ENCODE results near the gene WIPF1. TPM values are rescaled to one million over a fixed set of nuclear protein-coding genes. Genes with fewer than 3 reads are reported as not detected.

WIPF1 gene
- polyA plus RNA-seq, 3 donors from 2014 or later = 93.7 to 252 (median 131) TPM

GRCh38 chr2:174527959-174528358 lies 69.6 kb downstream of the WIPF1 start:
- H3K27ac Mint-ChIP-seq = no peak overlapping the region

GRCh38 chr2:174527101-174527721 lies 70.4 kb downstream of the WIPF1 start:
- peaks cover 0 to 3% (median 0%) of the 10 kb centered on the region in 6 donors for H3K9me3 Mint-ChIP-seq
- DNase-seq = no peak
- no peak overlapping the region for H3K27ac Mint-ChIP-seq
- peaks cover 0 to 14% (median 9%) of the 10 kb centered on the region in 3 donors for H3K36me3 Mint-ChIP-seq
- peaks cover 4 to 5% of the 10 kb centered on the region in 2 donors for H3K4me1 Mint-ChIP-seq
- peaks cover 2 to 15% (median 6%) of the 10 kb centered on the region in 3 donors for H3K27me3 Mint-ChIP-seq (ENCODE audit: low read depth in 3 of 3)
- no peak overlapping the region for H3K4me3 Mint-ChIP-seq

More at GRCh38 chr2:174527959-174528358, 69.6 kb downstream of the WIPF1 start:
- H3K36me3 Mint-ChIP-seq = peaks cover 0 to 14% (median 9%) of the 10 kb centered on the region in 3 donors
- peaks cover 4 to 5% of the 10 kb centered on the region in 2 donors for H3K4me1 Mint-ChIP-seq
- H3K9me3 Mint-ChIP-seq = peaks cover 0 to 3% (median 0%) of the 10 kb centered on the region in 6 donors
- peaks cover 2 to 15% (median 6%) of the 10 kb centered on the region in 3 donors for H3K27me3 Mint-ChIP-seq (ENCODE audit: low read depth in 3 of 3)
- no peak for DNase-seq
- no peak overlapping the region for H3K4me3 Mint-ChIP-seq

- DNase-seq = no peak
- H3K27ac Mint-ChIP-seq = no peak overlapping the region
- H3K27me3 Mint-ChIP-seq (ENCODE audit: low read depth in 3 of 3) = peaks cover 0 to 12% (median 6%) of the 10 kb centered on the region in 3 donors
- H3K36me3 Mint-ChIP-seq = peaks cover 0 to 14% (median 9%) of the 10 kb centered on the region in 3 donors
- H3K9me3 Mint-ChIP-seq = peaks cover 0 to 3% (median 0%) of the 10 kb centered on the region in 6 donors
- no peak overlapping the region for H3K4me3 Mint-ChIP-seq
- peaks cover 4 to 5% of the 10 kb centered on the region in 2 donors for H3K4me1 Mint-ChIP-seq
Measured at GRCh38 chr2:174524527-174524926, 73.1 kb downstream of the WIPF1 start.

DNA sequence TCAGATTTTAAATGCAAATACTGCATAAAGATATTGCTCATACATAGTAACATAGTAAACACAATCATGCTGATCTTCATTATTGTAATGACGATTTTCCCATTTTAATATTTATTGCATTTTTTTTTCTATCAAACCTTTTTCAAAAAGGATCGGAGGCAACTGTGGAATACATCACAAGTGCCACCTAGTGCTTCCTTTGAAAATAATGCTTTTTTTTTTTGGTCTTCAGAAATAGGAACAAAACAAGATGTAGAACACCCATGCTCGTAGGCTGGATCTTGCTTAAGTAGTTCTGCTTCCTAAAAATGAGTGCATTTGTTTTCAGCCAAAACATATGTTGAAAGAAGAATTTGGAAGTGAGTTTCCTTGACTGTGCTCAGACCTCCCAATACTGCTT lies 75.1 kb downstream of the WIPF1 start:
- DNase-seq = peak in 1 of 3 donors; percentile 9
- H3K27ac Mint-ChIP-seq = no peak overlapping the region
- peaks cover 4 to 5% of the 10 kb centered on the region in 2 donors for H3K4me1 Mint-ChIP-seq
- H3K27me3 Mint-ChIP-seq (ENCODE audit: low read depth in 3 of 3) = peaks cover 0 to 10% (median 6%) of the 10 kb centered on the region in 3 donors
- peaks cover 0 to 12% (median under 1%) of the 10 kb centered on the region in 3 donors for H3K36me3 Mint-ChIP-seq
- no peak overlapping the region for H3K4me3 Mint-ChIP-seq
- peaks cover 0 to 1% (median 0%) of the 10 kb centered on the region in 6 donors for H3K9me3 Mint-ChIP-seq

DNA sequence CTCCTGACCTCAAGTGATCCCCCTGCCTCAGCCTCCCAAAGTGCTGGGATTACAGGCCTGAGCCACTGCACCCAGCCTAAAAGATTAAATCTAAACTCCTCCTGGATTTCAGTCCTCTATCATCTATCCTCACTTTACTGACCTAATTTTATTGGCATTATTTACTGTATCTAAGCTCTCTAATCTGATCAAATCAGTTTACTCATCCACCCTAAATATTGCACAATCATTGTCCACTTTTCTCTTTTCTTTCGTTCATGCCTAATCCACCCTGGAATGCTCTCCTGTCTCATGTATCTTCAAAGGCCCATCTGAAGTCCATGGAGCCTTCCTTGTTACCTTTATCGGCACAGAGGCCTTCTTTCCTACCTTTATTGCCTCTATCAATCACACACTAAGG lies 79.2 kb downstream of the WIPF1 start:
- peaks cover 2 to 3% (median 2%) of the 10 kb centered on the region in 3 donors for H3K27me3 Mint-ChIP-seq (ENCODE audit: low read depth in 3 of 3)
- no peak overlapping the region for H3K4me3 Mint-ChIP-seq

DNA sequence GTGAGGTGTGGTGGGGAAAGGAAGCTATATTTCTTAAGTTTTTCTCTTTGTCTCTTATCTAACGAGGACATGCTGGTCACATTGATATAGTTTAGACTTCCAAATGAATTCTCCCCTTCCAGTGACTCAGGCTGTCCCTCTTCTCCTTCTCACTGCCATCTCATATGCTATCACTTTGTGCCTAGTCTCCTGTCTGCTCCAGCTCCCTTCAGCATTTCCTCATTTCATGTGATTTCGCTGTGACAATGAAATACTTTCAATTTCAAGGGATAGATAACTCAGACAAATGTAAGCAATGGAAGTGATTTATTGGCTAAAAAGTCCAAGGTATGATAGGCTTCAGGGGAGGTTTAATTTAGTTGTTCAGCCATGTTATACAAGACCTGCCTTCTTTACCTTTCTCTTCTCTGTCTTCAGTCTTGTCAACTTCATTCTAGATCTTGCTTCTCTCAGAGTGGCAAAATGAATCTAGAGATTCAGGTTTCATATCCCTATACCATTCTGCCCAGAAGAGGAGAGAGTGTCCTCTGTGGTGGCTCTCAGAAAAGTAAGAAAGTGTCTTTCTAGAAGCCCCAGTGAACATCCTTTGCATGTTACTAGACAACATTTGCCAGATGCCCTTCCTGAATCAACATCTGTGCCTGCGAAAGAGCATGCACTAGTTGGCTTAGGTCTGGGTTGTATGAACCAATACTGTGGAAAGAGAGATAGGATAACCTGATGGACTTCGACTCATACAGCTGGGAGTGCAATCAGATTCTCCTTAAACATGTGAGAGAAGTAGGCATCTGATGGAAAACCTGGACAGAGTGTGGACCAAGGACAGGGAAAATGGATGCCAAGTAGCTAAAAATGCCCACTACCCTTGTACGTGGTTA lies 80.9 kb downstream of the WIPF1 start:
- H3K27me3 Mint-ChIP-seq (ENCODE audit: low read depth in 3 of 3) = peaks cover 2 to 3% (median 2%) of the 10 kb centered on the region in 3 donors
- no peak for DNase-seq
- no peak overlapping the region for H3K4me3 Mint-ChIP-seq

More for the DNA sequence above, 79.2 kb downstream of the WIPF1 start:
- no peak for DNase-seq
- H3K9me3 Mint-ChIP-seq = no peaks in the 10 kb centered on the region
- H3K36me3 Mint-ChIP-seq = no peaks in the 10 kb centered on the region
- no peak overlapping the region for H3K27ac Mint-ChIP-seq
- peaks cover 0 to 7% of the 10 kb centered on the region in 2 donors for H3K4me1 Mint-ChIP-seq

GRCh38 chr2:174512345-174512744 lies 85.3 kb downstream of the WIPF1 start:
- no peak for DNase-seq
- peaks cover 0 to 7% of the 10 kb centered on the region in 2 donors for H3K4me1 Mint-ChIP-seq
- no peak overlapping the region for H3K4me3 Mint-ChIP-seq
- H3K27ac Mint-ChIP-seq = no peak overlapping the region
- peaks cover 2 to 17% (median 6%) of the 10 kb centered on the region in 6 donors for H3K9me3 Mint-ChIP-seq
- peaks cover 5 to 16% (median 9%) of the 10 kb centered on the region in 3 donors for H3K36me3 Mint-ChIP-seq
- peaks cover 2 to 3% (median 3%) of the 10 kb centered on the region in 3 donors for H3K27me3 Mint-ChIP-seq (ENCODE audit: low read depth in 3 of 3)

More for the DNA sequence above, 80.9 kb downstream of the WIPF1 start:
- H3K36me3 Mint-ChIP-seq = peaks cover 0 to 6% (median 0%) of the 10 kb centered on the region in 3 donors
- H3K9me3 Mint-ChIP-seq = peaks cover 0 to 2% (median 0%) of the 10 kb centered on the region in 6 donors
- peak overlapping the region in 1 of 6 donors; percentile 8 for H3K27ac Mint-ChIP-seq
- peaks cover 0 to 7% of the 10 kb centered on the region in 2 donors for H3K4me1 Mint-ChIP-seq

GRCh38 chr2:174511580-174512260 lies 85.9 kb downstream of the WIPF1 start:
- Mint-ChIP-seq H3K36me3 (peaks cover 5 to 16% (median 9%) of the 10 kb centered on the region in 3 donors), H3K27me3 (ENCODE audit: low read depth in 3 of 3) (peaks cover 2 to 3% (median 3%) of the 10 kb centered on the region in 3 donors), H3K9me3 (peaks cover 2 to 17% (median 6%) of the 10 kb centered on the region in 6 donors), H3K27ac (no peak overlapping the region), H3K4me3 (no peak overlapping the region), H3K4me1 (peaks cover 0 to 4% of the 10 kb centered on the region in 2 donors)
- DNase-seq = no peak

DNA sequence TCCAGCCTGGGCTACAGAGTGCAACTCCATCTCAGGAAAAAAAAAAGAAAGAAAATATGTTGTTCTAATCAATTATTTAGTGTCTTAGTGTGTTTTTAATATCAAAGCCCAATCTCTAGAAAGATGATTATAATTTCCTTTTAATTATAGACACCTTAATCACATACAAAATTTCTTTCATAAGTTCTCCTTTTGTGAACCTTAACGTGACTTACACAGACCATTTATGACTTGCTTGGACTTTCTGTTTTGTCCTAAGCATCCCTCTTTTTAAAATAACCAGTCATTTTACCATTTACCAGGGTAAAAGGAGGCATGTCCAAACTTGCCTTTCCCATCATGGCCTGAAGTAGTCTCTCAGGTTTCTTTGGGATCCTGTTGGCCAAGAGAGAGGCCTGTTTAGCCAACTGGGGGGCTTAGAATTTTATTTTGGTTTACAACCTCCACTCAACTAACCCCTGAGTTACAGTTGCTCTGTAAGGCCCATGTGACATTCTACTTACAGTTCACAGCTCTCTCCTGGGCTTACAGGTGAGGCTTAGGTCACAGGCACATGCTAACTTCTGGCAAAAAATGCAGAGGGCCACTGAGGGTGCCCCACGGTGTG lies 86.9 kb downstream of the WIPF1 start:
- Mint-ChIP-seq H3K4me3 (no peak overlapping the region), H3K27ac (no peak overlapping the region), H3K4me1 (no peaks in the 10 kb centered on the region), H3K27me3 (ENCODE audit: low read depth in 3 of 3) (peaks cover 2 to 3% (median 3%) of the 10 kb centered on the region in 3 donors), H3K36me3 (peaks cover 5 to 16% (median 9%) of the 10 kb centered on the region in 3 donors), H3K9me3 (peaks cover 2 to 17% (median 6%) of the 10 kb centered on the region in 6 donors)
- DNase-seq = no peak

Other genes starting within 250 kb of the WIPF1 start
- gene SCRN3, start 202.1 kb downstream of the WIPF1 start, polyA plus RNA-seq = 10 to 100 TPM in 1 of 3 donors, 1 to 10 TPM in 2; 5.8 to 13.6 (median 9.1) TPM
- gene GPR155, start 110.8 kb downstream of the WIPF1 start, polyA plus RNA-seq = 1 to 10 TPM; 2.7 to 5.9 (median 3.2) TPM
- not detected for gene CHRNA1, start 166.7 kb upstream of the WIPF1 start, polyA plus RNA-seq